Measurements from ENCODE around the gene PTMA.

GRCh38 chr2:231687133-231687852 lies 21.0 kb upstream of the PTMA start:
- no peak for TF ChIP-seq EZH2 (IDR thresholded peaks at IDR 0.05)
- TF ChIP-seq POLR2AphosphoS5 (IDR thresholded peaks at IDR 0.05; ENCODE audit: borderline replicate concordance, low read depth, low read length): no peak
- no peak for TF ChIP-seq FOXP2 (optimal IDR thresholded peaks at IDR 0.05; ENCODE audit: control extremely low read depth, extremely low read length, insufficient read depth)
